Activated CD4-positive, alpha-beta memory T cell treated with anti-CD3 and anti-CD28 coated beads, Interleukin-2, amount 10 ng/mL, durations not matched to agents 7 days and 5 days (primary cell): ENCODE measurements around the gene SPATA16. TPM values are rescaled to one million over a fixed set of nuclear protein-coding genes. Genes with fewer than 3 reads are reported as not detected.
"Not testable (repeated sequence)": the region's sequence is repeated elsewhere in the genome, so short reads cannot be mapped to it uniquely, and the experiment has no call there.

Source experiments
- CTCF ChIA-PET: fragments of 350-600 bp; sonication (Branson Sonifier 250); formaldehyde crosslinking; loops from one replicate; lab custom pipeline; 2021; ENCODE audit warnings: antibody characterized with exemption, inconsistent platforms; lab: Charles Lee
- POLR2A ChIA-PET: fragments of 350-600 bp; sonication (Branson Sonifier 250); formaldehyde crosslinking; loops from one replicate; lab custom pipeline; 2021; ENCODE audit warnings: antibody characterized with exemption; lab: Charles Lee
- DNase-seq: peaks from one replicate; pipeline ENCODE4 v3.0.0-alpha.2; 2020
- H3K27ac Mint-ChIP-seq: one replicate; pipeline ENCODE4 v1.8.0; 2021; ENCODE audit warnings: mild to moderate bottlenecking, mixed read lengths
- H3K27me3 Mint-ChIP-seq: one replicate; pipeline ENCODE4 v1.8.0; 2021; ENCODE audit warnings: mixed read lengths
- H3K36me3 Mint-ChIP-seq: one replicate; pipeline ENCODE4 v1.8.0; 2021; ENCODE audit warnings: low read depth, mixed read lengths
- H3K4me1 Mint-ChIP-seq: one replicate; pipeline ENCODE4 v1.8.0; 2021; ENCODE audit warnings: mixed read lengths
- H3K4me3 Mint-ChIP-seq: one replicate; pipeline ENCODE4 v1.8.0; 2021; ENCODE audit warnings: mild to moderate bottlenecking, mixed read lengths
- H3K9me3 Mint-ChIP-seq: one replicate; pipeline ENCODE4 v1.8.0; 2021; ENCODE audit warnings: mixed read lengths
- total RNA-seq, 2 experiments: library from RNA; stranded (reverse); gene quantifications; one replicate each; pipeline ENCODE4 v1.2.3, GENCODE V29; 2021

SPATA16 gene, protein sequence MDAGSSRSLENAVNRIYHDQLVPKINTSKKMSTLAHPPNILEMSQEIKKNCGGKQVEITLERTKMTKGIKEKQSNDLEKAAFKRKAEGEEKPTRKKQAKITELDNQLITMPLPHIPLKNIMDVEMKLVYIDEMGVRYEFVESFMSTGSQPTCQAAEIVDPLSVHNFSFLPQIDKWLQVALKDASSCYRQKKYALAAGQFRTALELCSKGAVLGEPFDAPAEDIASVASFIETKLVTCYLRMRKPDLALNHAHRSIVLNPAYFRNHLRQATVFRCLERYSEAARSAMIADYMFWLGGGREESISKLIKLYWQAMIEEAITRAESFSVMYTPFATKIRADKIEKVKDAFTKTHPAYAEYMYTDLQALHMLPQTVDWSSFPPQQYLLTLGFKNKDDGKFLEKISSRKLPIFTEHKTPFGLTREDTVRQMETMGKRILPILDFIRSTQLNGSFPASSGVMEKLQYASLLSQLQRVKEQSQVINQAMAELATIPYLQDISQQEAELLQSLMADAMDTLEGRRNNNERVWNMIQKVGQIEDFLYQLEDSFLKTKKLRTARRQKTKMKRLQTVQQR
- not detected for total RNA-seq

DNA sequence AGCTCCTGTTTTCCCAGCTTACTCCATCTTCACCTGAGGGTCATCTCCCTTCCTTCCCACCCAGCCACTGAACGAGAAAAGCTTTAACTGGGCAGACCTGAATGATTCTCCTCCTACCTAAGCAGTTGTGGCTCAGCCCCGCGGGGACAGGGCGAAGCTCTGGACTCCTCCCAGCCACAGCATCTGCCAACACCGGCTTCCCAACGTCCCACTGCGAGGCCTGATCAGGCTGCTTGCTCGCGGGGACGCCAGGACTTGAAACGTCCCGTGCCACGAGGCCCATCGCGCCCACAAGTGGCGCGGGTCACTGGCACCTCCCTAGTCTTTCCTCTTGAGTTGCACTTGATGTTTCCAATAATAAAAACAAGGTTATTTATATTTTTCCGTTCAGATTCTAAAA is at the start of gene SPATA16:
SPATA16 (minus strand) TSS at position 250 of the 400 bp plus-strand sequence. CDS start 23,504 bp downstream, outside the sequence.
- Mint-ChIP-seq H3K36me3 (no peaks in the 10 kb centered on the region), H3K27me3 (no peaks in the 10 kb centered on the region), H3K4me1 (no peaks in the 10 kb centered on the region), H3K4me3 (no peak within 1 kb of the TSS), H3K9me3 (no peaks in the 10 kb centered on the region), H3K27ac (no peak within 1 kb of the TSS)
- CTCF ChIA-PET, result no interaction called here
- no peak for DNase-seq
- POLR2A ChIA-PET, result no interaction called here

DNA sequence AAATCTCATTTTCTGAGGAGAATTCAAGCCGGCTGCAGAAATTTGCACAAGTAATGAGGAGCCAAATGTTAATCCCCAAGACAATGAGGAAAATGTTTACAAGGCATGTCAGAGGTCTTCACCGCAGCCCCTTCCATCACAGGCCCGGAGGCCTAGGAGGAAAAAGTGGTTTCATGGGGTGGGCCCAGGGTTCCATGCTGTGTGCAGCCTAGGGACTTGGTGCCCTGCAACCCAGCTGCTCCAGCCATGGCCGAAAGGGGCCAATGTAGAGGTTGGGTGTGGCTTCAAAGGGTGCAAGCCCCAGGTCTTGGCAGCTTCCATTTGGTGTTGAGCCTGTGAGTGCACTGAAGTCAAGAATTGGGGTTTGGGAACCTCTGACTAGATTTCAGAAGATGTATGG is 42.0 kb upstream of the SPATA16 start:
- H3K4me1 Mint-ChIP-seq, DNase-seq, CTCF ChIA-PET, H3K4me3 Mint-ChIP-seq, H3K9me3 Mint-ChIP-seq, H3K36me3 Mint-ChIP-seq, H3K27me3 Mint-ChIP-seq, POLR2A ChIA-PET, H3K27ac Mint-ChIP-seq: not testable (repeated sequence)

DNA sequence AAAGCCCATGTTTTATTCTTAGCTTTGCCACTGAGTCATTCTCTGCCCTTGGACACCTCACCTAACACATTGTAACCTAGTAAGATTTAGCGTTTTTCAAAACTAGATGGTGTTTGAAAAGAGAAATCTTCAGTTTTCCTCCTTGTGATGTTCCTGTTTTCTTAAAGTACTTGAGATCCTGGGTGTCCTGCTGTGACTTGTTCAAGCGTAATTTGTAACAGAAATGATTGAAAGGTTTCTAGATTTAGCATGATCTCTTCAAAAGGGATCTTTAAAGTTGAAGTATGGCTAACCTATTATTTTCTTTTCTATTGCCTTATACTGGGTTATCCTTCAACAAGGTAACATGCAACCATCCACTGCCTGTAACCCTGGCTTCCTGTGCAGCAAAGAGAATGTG is 32.6 kb upstream of the SPATA16 start:
- ChIA-PET CTCF (no interaction called here), POLR2A (no interaction called here)
- H3K4me3 Mint-ChIP-seq, result no peak overlapping the region
- H3K4me1 Mint-ChIP-seq, result no peaks in the 10 kb centered on the region
- DNase-seq, result no peak
- no peak overlapping the region for H3K27ac Mint-ChIP-seq
- no peaks in the 10 kb centered on the region for H3K27me3 Mint-ChIP-seq
- H3K36me3 Mint-ChIP-seq, result no peaks in the 10 kb centered on the region
- H3K9me3 Mint-ChIP-seq, result no peaks in the 10 kb centered on the region

DNA sequence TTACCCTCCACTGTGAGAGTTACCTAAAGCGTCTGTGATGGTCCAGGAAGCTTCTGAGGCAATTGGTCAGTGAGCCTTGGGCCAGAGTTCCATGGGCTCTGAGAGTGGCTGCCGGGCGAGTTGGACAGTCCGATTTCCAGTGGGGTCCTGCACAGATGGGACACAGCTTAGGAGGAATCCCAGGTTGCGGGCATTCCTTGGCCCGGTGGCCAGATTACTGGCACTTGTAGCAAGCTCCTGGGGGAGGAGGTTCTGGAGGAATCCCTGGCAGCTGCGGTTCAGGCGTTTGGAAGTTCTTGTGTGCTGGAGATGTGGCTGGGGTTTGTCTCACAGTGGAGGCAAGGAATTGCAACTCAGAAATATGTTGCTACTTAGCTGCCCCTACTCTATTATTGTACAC is 18.1 kb upstream of the SPATA16 start:
- H3K9me3 Mint-ChIP-seq, H3K4me3 Mint-ChIP-seq, DNase-seq, CTCF ChIA-PET, POLR2A ChIA-PET, H3K36me3 Mint-ChIP-seq, H3K27ac Mint-ChIP-seq, H3K27me3 Mint-ChIP-seq, H3K4me1 Mint-ChIP-seq: not testable (repeated sequence)

DNA sequence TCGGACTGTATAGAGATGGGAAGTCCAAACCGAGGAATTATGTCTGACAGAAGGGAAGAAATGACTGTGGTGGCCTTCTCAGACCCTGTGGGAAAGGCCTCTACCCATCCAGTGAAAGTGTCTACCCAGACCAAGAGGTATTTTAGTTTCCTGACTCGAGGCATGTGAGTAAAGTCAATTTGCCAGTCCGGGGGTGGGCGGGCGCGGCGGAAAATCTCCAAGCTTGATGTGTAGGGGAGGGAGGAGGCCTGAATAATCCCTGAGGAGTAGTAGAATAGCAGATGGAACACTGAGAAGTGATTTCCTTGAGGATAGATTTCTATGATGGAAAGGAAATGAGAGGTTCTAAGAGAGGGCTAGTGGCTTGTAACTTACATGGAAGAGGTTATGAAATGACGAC is 15.5 kb upstream of the SPATA16 start:
- H3K4me3 Mint-ChIP-seq, POLR2A ChIA-PET: not testable (repeated sequence)

DNA sequence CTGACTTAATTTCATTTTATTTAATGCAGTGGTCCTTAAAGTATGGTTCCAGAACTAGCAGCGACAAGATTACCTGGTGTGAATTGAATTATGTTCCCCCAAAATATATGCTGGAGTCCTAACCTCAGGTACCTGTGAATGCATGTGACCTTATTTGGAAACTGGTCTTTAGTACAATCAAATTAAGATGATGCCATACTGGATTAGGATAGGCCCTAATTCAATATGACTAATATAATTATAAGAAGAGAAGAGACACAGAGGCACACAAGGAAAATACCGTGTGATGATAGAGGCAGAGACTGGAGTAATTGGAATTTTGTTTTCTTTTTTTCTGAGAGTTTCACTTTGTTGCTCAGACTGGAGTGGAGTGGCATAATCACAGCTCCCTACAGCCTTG is 12.6 kb upstream of the SPATA16 start:
- no peak for DNase-seq
- Mint-ChIP-seq H3K4me3 (no peak overlapping the region), H3K4me1 (no peaks in the 10 kb centered on the region), H3K27ac (no peak overlapping the region), H3K27me3 (no peaks in the 10 kb centered on the region), H3K9me3 (no peaks in the 10 kb centered on the region), H3K36me3 (no peaks in the 10 kb centered on the region)
- ChIA-PET POLR2A (no interaction called here), CTCF (no interaction called here)

More for the DNA sequence above, 15.5 kb upstream of the SPATA16 start:
- H3K4me1 Mint-ChIP-seq, H3K9me3 Mint-ChIP-seq, H3K27me3 Mint-ChIP-seq, H3K27ac Mint-ChIP-seq, CTCF ChIA-PET, DNase-seq, H3K36me3 Mint-ChIP-seq: not testable (repeated sequence)

DNA sequence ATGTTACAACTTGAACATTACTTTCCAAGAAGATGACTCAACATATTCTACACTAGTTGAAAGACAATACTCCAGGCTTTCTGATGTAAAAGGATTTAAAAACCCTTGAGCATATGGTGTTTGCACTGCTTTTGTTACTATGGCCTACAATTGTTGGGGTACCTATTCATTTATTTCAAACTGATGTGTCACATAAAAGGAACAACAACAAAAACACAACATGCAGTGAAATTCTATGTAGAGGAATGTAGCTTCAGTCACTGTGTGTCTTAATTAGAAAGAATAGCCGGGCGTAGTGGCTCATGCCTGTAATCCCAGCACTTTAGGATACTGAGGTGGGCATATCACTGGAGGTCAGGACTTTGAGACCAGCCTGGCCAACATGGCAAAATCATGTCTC is 1.6 kb downstream of the SPATA16 start:
- ChIA-PET CTCF (no interaction called here), POLR2A (no interaction called here)
- Mint-ChIP-seq H3K4me1 (no peaks in the 10 kb centered on the region), H3K36me3 (no peaks in the 10 kb centered on the region), H3K9me3 (no peaks in the 10 kb centered on the region), H3K27ac (no peak overlapping the region), H3K27me3 (no peaks in the 10 kb centered on the region), H3K4me3 (no peak overlapping the region)
- DNase-seq, result no peak

DNA sequence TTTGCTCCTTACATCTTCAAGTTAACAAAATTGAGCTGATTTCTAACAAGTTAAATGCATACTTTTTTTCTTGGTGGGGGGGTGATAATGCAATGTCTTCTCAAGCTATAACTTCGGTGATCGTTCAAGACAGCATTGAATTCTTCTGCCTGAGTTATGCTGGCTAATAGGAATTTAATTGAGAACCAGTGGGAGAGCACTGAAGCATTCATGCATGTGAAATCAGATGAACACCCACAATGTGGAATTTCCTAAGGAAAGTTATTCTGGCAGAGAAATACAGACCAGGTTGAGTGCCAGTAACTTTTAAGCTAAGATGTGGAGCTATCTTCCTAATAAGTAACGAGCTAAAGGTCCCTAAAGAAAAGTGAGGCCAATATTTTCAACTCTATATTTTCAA is 3.0 kb downstream of the SPATA16 start:
- DNase-seq, result no peak
- Mint-ChIP-seq H3K4me1 (no peaks in the 10 kb centered on the region), H3K4me3 (no peak overlapping the region), H3K9me3 (no peaks in the 10 kb centered on the region), H3K27me3 (no peaks in the 10 kb centered on the region), H3K36me3 (no peaks in the 10 kb centered on the region), H3K27ac (no peak overlapping the region)
- CTCF ChIA-PET, result interaction anchor here (0.7 kb wide), 1 partner anchor 222 kb away, joined by 3 read pairs; no protein-coding TSS in a partner anchor
- POLR2A ChIA-PET, result no interaction called here

DNA sequence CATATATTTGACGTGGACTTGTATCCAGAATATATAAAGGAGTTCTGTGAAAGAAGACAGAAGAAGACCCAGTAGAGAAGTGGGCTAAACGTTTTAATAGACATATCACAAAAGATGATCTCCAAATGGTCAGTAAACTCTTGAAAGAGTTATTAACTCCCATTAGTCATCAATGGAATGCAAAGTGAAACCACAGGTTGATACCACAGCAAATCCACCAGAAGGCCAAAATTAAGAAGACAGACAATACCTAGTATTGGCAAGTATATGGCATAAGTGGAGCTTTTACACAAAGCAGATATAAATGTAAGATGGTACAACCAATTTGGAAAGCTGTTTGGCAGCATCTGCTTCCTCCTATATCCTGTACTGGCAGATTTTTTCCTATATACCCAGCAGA is 6.0 kb downstream of the SPATA16 start:
- no peak overlapping the region for H3K27ac Mint-ChIP-seq
- no peaks in the 10 kb centered on the region for H3K4me1 Mint-ChIP-seq
- no peak overlapping the region for H3K4me3 Mint-ChIP-seq
- no peaks in the 10 kb centered on the region for H3K27me3 Mint-ChIP-seq
- CTCF ChIA-PET, result no interaction called here
- DNase-seq, result no peak
- H3K9me3 Mint-ChIP-seq, result no peaks in the 10 kb centered on the region
- H3K36me3 Mint-ChIP-seq, result no peaks in the 10 kb centered on the region
- POLR2A ChIA-PET, result no interaction called here

DNA sequence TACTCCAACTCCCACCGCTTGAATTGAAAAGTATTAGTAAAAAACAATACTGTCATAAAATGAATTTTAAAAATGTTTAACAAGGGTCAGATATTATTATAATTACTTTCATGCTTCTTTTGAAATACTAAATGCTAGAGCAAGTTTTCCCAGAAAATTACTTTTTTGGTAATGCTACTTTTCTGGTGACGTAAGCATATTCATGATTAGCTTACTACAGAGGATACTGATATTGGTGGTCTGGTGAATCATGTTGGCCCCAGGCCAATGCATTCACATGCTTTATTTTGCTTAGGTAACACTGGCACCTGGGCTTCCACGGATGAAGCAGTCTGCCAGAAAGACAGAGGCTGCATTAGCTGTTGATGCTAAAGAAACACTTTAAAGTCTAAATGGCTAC is 12.4 kb downstream of the SPATA16 start:
- Mint-ChIP-seq H3K4me1 (no peaks in the 10 kb centered on the region), H3K27ac (no peak overlapping the region)

DNA sequence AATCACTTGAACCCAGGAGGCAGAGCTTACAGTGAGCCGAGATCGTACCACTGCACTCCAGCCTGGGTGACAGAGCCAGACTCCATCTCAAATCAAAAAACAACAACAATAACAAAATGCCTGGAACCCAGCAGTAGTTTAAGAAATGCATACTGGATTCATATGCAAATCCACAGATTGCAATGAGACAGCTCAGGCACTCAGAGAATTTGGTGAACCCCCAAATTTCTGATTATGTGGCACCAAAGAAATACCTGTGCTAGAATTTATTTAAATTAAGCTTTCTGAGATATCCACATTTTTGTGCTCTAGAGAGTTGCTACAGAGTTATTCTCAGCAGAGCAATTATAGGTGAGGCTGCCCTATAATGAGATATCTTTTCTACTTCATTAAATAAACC is 29.7 kb downstream of the SPATA16 start:
- H3K4me3 Mint-ChIP-seq, result no peak overlapping the region
- CTCF ChIA-PET, result no interaction called here
- H3K27ac Mint-ChIP-seq, result no peak overlapping the region
- no peaks in the 10 kb centered on the region for H3K27me3 Mint-ChIP-seq
- no peaks in the 10 kb centered on the region for H3K36me3 Mint-ChIP-seq
- no peak for DNase-seq
- H3K9me3 Mint-ChIP-seq, result no peaks in the 10 kb centered on the region
- POLR2A ChIA-PET, result no interaction called here
- no peaks in the 10 kb centered on the region for H3K4me1 Mint-ChIP-seq

More for the DNA sequence above, 12.4 kb downstream of the SPATA16 start:
- POLR2A ChIA-PET, result no interaction called here
- H3K9me3 Mint-ChIP-seq, result no peaks in the 10 kb centered on the region
- H3K36me3 Mint-ChIP-seq, result no peaks in the 10 kb centered on the region
- H3K27me3 Mint-ChIP-seq, result no peaks in the 10 kb centered on the region
- no peak overlapping the region for H3K4me3 Mint-ChIP-seq
- CTCF ChIA-PET, result no interaction called here
- no peak for DNase-seq

DNA sequence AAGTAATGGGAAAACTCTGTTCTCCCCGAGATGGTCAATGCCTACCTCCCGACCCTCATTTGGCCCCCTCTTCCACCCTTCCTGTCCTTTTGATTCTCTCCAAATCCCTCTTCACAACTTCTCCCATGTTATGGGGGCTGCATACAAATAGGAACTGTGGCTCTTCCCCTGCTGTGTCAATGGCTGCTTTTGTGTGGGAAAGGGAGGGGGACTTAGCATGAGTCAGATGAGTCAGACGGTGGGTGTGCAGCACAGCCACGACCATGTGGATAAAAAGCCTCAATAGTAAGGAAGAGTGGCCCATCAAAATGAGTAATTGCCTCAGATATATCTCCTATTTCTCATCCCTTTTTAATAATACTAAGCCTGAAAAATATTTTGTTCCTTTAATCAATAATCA is 31.9 kb downstream of the SPATA16 start:
- Mint-ChIP-seq H3K4me3 (no peak overlapping the region), H3K27me3 (no peaks in the 10 kb centered on the region), H3K4me1 (no peaks in the 10 kb centered on the region)

DNA sequence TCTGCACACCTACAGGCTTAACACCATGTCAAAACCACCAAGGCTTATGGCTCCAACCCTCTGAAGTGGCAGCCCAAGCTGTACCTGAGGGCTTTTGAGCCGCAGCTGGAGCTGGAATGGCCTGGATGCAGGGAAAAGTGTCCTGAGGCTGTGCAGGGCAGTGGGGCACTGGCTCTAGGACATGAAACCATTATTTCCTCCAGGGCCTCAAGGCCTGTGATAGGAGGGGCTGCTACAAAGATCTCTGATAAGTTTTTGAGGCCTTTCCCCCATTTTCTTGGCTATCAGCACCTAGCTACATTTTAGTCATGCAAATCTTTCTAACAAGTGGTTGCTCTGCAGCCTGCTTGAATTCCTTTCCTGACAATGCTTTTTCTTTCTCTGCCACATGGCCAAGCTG is 37.6 kb downstream of the SPATA16 start:
- ChIA-PET CTCF (no interaction called here), POLR2A (no interaction called here)
- no peaks in the 10 kb centered on the region for H3K4me1 Mint-ChIP-seq
- peaks cover 4% of the 10 kb centered on the region for H3K9me3 Mint-ChIP-seq
- no peak overlapping the region for H3K4me3 Mint-ChIP-seq
- no peak for DNase-seq
- H3K36me3 Mint-ChIP-seq, result no peaks in the 10 kb centered on the region
- no peaks in the 10 kb centered on the region for H3K27me3 Mint-ChIP-seq
- H3K27ac Mint-ChIP-seq, result no peak overlapping the region

More for the DNA sequence above, 31.9 kb downstream of the SPATA16 start:
- no peaks in the 10 kb centered on the region for H3K36me3 Mint-ChIP-seq
- H3K27ac Mint-ChIP-seq, result no peak overlapping the region
- no peaks in the 10 kb centered on the region for H3K9me3 Mint-ChIP-seq
- ChIA-PET POLR2A (no interaction called here), CTCF (no interaction called here)
- DNase-seq, result no peak

DNA sequence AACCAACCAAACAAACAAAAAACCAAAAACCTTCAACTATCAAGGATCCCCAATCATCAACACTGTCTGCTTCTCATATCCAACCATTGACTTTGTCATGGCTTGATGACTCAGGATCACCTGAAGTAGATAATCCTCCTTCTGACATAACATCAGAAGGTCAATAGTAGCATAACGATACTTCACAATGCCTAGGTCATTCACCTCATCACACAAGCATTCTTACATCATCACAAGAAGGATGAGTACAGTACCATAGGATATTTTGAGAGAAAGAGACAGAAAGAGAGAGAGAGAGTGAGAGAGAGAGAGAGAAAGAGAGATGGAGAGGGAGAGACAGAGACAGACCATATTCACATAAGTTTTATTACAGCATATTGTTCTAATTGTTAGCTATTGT is 42.1 kb downstream of the SPATA16 start:
- no peaks in the 10 kb centered on the region for H3K36me3 Mint-ChIP-seq

More for the DNA sequence above, 42.1 kb downstream of the SPATA16 start:
- DNase-seq, result no peak
- ChIA-PET CTCF (no interaction called here), POLR2A (no interaction called here)
- Mint-ChIP-seq H3K27me3 (no peaks in the 10 kb centered on the region), H3K27ac (no peak overlapping the region), H3K4me3 (no peak overlapping the region), H3K9me3 (peaks cover 4% of the 10 kb centered on the region), H3K4me1 (no peaks in the 10 kb centered on the region)
